HL-60 (cell line): ENCODE measurements around the gene NFAT5.

Source experiments
- DNase-seq, 2 experiments: peaks; one replicate each; pipeline ENCODE4 v3.0.0-alpha.2; 2010 to 2020; ENCODE audit warnings: low read depth in 1 of 2, low spot score in 1 of 2
- H3K27ac ChIP-seq: fragments of 250-450 bp; sonication (Bioruptor Pico); replicated peaks from 2 replicates; pipeline ENCODE4 v1.5.1; 2020; ENCODE audit warnings: mild to moderate bottlenecking, moderate library complexity
- H3K27me3 ChIP-seq: fragments of 250-450 bp; sonication (Bioruptor Pico); 2 replicates; pipeline ENCODE4 v1.5.1; 2021; ENCODE audit warnings: mild to moderate bottlenecking, moderate library complexity; ENCODE audit not compliant: insufficient read depth, poor library complexity, severe bottlenecking
- H3K4me3 ChIP-seq: replicated peaks from 2 replicates; pipeline ENCODE4 v1.5.1; 2011; ENCODE audit warnings: mild to moderate bottlenecking, control low read depth, low read length; ENCODE audit not compliant: insufficient read depth
- CTCF ChIP-seq: IDR thresholded peaks from one replicate; pipeline ENCODE4 v1.5.1; 2011; ENCODE audit warnings: low read length, control low read depth, inconsistent platforms; ENCODE audit not compliant: insufficient read depth
- GABPA ChIP-seq: IDR thresholded peaks from 2 replicates; pipeline ENCODE4 v1.6.1; 2012; ENCODE audit warnings: low read depth
- POLR2AphosphoS5 ChIP-seq: IDR thresholded peaks from 2 replicates; pipeline ENCODE4 v1.6.1; 2012; ENCODE audit warnings: low read depth
- SPI1 ChIP-seq: IDR thresholded peaks from 2 replicates; pipeline ENCODE4 v1.6.1; 2012; ENCODE audit warnings: low read depth, mild to moderate bottlenecking, borderline replicate concordance
- TF ChIP-seq, protein P1 (sequence below): IDR thresholded peaks from 2 replicates; pipeline ENCODE4 v1.6.1; 2012; ENCODE audit warnings: low read depth; ENCODE audit not compliant: insufficient replicate concordance

Gene NFAT5

GRCh38 chr16:69593751-69594255 is 28.0 kb downstream of the NFAT5 start:
- TF ChIP-seq GABPA, result no peak
- TF ChIP-seq SPI1, result no peak
- TF ChIP-seq, protein P1, sequence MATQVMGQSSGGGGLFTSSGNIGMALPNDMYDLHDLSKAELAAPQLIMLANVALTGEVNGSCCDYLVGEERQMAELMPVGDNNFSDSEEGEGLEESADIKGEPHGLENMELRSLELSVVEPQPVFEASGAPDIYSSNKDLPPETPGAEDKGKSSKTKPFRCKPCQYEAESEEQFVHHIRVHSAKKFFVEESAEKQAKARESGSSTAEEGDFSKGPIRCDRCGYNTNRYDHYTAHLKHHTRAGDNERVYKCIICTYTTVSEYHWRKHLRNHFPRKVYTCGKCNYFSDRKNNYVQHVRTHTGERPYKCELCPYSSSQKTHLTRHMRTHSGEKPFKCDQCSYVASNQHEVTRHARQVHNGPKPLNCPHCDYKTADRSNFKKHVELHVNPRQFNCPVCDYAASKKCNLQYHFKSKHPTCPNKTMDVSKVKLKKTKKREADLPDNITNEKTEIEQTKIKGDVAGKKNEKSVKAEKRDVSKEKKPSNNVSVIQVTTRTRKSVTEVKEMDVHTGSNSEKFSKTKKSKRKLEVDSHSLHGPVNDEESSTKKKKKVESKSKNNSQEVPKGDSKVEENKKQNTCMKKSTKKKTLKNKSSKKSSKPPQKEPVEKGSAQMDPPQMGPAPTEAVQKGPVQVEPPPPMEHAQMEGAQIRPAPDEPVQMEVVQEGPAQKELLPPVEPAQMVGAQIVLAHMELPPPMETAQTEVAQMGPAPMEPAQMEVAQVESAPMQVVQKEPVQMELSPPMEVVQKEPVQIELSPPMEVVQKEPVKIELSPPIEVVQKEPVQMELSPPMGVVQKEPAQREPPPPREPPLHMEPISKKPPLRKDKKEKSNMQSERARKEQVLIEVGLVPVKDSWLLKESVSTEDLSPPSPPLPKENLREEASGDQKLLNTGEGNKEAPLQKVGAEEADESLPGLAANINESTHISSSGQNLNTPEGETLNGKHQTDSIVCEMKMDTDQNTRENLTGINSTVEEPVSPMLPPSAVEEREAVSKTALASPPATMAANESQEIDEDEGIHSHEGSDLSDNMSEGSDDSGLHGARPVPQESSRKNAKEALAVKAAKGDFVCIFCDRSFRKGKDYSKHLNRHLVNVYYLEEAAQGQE, result no peak
- TF ChIP-seq CTCF, result no peak
- TF ChIP-seq POLR2AphosphoS5, result no peak
- DNase-seq, result no peak
- Histone ChIP-seq H3K27me3 (no peaks in the 10 kb centered on the region), H3K27ac (no peak overlapping the region), H3K4me3 (no peak overlapping the region)

- no peak for DNase-seq
- no peak overlapping the region for H3K27ac ChIP-seq
- no peaks in the 10 kb centered on the region for H3K27me3 ChIP-seq
- TF ChIP-seq, protein P1, result no peak
- no peak for TF ChIP-seq GABPA
- no peak overlapping the region for H3K4me3 ChIP-seq
Observed at GRCh38 chr16:69595127-69596036, 29.6 kb downstream of the NFAT5 start.

- TF ChIP-seq SPI1, result no peak
- no peak overlapping the region for H3K27ac ChIP-seq
- no peak for DNase-seq
- H3K27me3 ChIP-seq, result no peaks in the 10 kb centered on the region
- no peak overlapping the region for H3K4me3 ChIP-seq
Observed at GRCh38 chr16:69596801-69597200, 31.0 kb downstream of the NFAT5 start.

DNA sequence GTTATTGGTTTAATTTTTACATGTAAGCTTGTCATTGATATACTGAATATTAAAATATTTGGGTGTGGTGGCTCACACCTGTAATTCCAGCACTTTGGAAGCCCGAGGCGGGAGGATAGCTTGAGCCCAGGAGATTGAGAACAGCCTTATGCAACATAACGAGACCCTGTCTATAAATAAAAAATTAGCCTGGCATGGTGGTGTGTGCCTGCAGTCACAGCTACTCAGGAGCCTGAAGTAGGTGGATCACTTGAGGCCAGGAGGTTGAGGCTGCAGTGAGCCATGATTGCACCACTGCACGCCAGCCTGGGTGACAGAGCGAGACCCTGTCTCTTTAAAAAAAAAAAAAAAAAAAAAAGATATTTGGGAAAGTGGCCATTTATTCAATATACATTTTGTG is 32.3 kb downstream of the NFAT5 start:
- no peak overlapping the region for H3K27ac ChIP-seq
- no peak for DNase-seq
- H3K4me3 ChIP-seq, result no peak overlapping the region
- no peaks in the 10 kb centered on the region for H3K27me3 ChIP-seq
- TF ChIP-seq, protein P1, result no peak
- TF ChIP-seq POLR2AphosphoS5 (no peak), SPI1 (no peak), GABPA (no peak), CTCF (no peak)
